HCT116 (cell line): ENCODE results near the gene PTCD1. TPM values are rescaled to one million over a fixed set of nuclear protein-coding genes. Genes with fewer than 3 reads are reported as not detected.

Experiments
- ATAC-seq: fragments of 200-7000 bp; cut with Tn5 transposase; 2 replicates; pipeline ENCODE4 v1.9.1; 2020; ENCODE audit warnings: mild to moderate bottlenecking, moderate library complexity
- BruUV-seq: library from RNA; stranded (reverse); fragments of 400-500 nt; replicated peaks from 2 replicates; lab custom pipeline; 2021; lab: Mats Ljungman, UMichigan
- CTCF ChIA-PET: fragments of 300-600 bp; sonication (Branson Sonifier 250); formaldehyde crosslinking; loops from one replicate; lab custom pipeline; 2021; ENCODE audit warnings: antibody characterized with exemption; lab: Charles Lee
- POLR2A ChIA-PET: fragments of 300-600, 350-600 bp; sonication (Branson Sonifier 250); formaldehyde crosslinking; loops from one replicate; lab custom pipeline; 2021; ENCODE audit warnings: antibody characterized with exemption; lab: Charles Lee
- RAD21 ChIA-PET, 2 experiments: fragments of 300-600 bp; sonication (Branson Sonifier 250); formaldehyde crosslinking; loops; one replicate each; lab custom pipeline; 2023; ENCODE audit warnings: low total read pairs in 2 of 2; ENCODE audit not compliant: uncharacterized antibody in 2 of 2, unreplicated experiment in 2 of 2, low non-redundant PET in 1 of 2; lab: Charles Lee
- DNase-seq: peaks from one replicate; pipeline ENCODE4 v3.0.0-alpha.2; 2010; ENCODE audit warnings: low read depth, low spot score
- H2AFZ ChIP-seq: fragments of 200-600 bp; shearing (Covaris generic), sonication (generic); 2 replicates; pipeline ENCODE4 v1.6.1; 2017; ENCODE audit warnings: low read depth, mixed run types, mixed read lengths, antibody characterized with exemption, low read length; ENCODE audit not compliant: poor library complexity, severe bottlenecking
- H3K27ac ChIP-seq: 2 replicates; pipeline ENCODE4 v1.5.1; 2012; ENCODE audit warnings: low read depth, low read length
- H3K27me3 ChIP-seq: fragments of 200-600 bp; sonication (generic); 2 replicates; pipeline ENCODE4 v1.6.1; 2016; ENCODE audit warnings: mixed run types, low read length, mixed read lengths; ENCODE audit not compliant: insufficient read depth
- H3K36me3 ChIP-seq, 2 experiments: fragments of 200-500 bp in 1 of 2; fragments of 200-600 bp in 1 of 2; sonication (Bioruptor generic) in 1 of 2; sonication (generic) in 1 of 2; 2 replicates each; pipeline versions ENCODE4 v1.5.1 to v1.6.1; 2014 to 2016; ENCODE audit warnings: low read length in 2 of 2, inconsistent platforms in 1 of 2, mixed read lengths in 1 of 2, mixed run types in 1 of 2; ENCODE audit not compliant: insufficient read depth in 2 of 2, control insufficient read depth in 1 of 2
- H3K4me1 ChIP-seq, 2 experiments: fragments of 200-600 bp in 1 of 2; sonication (generic) in 1 of 2; 2 replicates each; pipeline versions ENCODE4 v1.5.1 to v1.6.1; 2012 to 2017; ENCODE audit warnings: low read length in 2 of 2, inconsistent platforms in 1 of 2, mild to moderate bottlenecking in 1 of 2, mixed read lengths in 1 of 2, mixed run types in 1 of 2, moderate library complexity in 1 of 2; ENCODE audit not compliant: insufficient read depth in 2 of 2, control insufficient read depth in 1 of 2
- H3K4me2 ChIP-seq: fragments of 200-600 bp; sonication (generic); 2 replicates; pipeline ENCODE4 v1.6.1; 2017; ENCODE audit warnings: mixed run types, low read length, mixed read lengths
- H3K4me3 ChIP-seq, 2 experiments: fragments of 200-600 bp in 1 of 2; sonication (generic) in 1 of 2; replicated peaks in 1 of 2; 2 replicates each; pipeline ENCODE4 v1.5.1; 2011 to 2016; ENCODE audit warnings: low read length in 2 of 2, control low read depth in 1 of 2, low read depth in 1 of 2, mild to moderate bottlenecking in 1 of 2, mixed read lengths in 1 of 2, mixed run types in 1 of 2
- H3K79me2 ChIP-seq: fragments of 200-600 bp; sonication (generic); 2 replicates; pipeline ENCODE4 v1.6.1; 2017; ENCODE audit warnings: mild to moderate bottlenecking, mixed run types, low read length, moderate library complexity, mixed read lengths; ENCODE audit not compliant: insufficient read depth
- H3K9ac ChIP-seq: fragments of 200-600 bp; sonication (generic); 2 replicates; pipeline ENCODE4 v1.6.1; 2016; ENCODE audit warnings: low read length, mixed read lengths
- H3K9me2 ChIP-seq: fragments of 200-600 bp; sonication (generic), shearing (Covaris generic); 2 replicates; pipeline ENCODE4 v1.6.1; 2017; ENCODE audit warnings: mixed run types, mild to moderate bottlenecking, moderate library complexity; ENCODE audit not compliant: insufficient read depth
- H3K9me3 ChIP-seq, 2 experiments: fragments of 200-500 bp in 1 of 2; fragments of 200-600 bp in 1 of 2; sonication (Bioruptor generic) in 1 of 2; sonication (generic) in 1 of 2; 2 replicates each; pipeline ENCODE4 v1.6.1; 2014 to 2017; ENCODE audit warnings: low read length in 2 of 2, mixed read lengths in 2 of 2, inconsistent platforms in 1 of 2, low read depth in 1 of 2, mild to moderate bottlenecking in 1 of 2, mixed run types in 1 of 2, moderate library complexity in 1 of 2; ENCODE audit not compliant: control insufficient read depth in 1 of 2, insufficient read depth in 1 of 2
- H4K20me1 ChIP-seq: fragments of 200-600 bp; sonication (generic), shearing (Covaris generic); 2 replicates; pipeline ENCODE4 v1.6.1; 2017; ENCODE audit warnings: mixed run types, mild to moderate bottlenecking, moderate library complexity; ENCODE audit not compliant: insufficient read depth
- CBX3 ChIP-seq: IDR thresholded peaks from 2 replicates; pipeline ENCODE4 v1.6.1; 2012; ENCODE audit warnings: low read depth
- EGR1 ChIP-seq: IDR thresholded peaks from 2 replicates; pipeline ENCODE4 v1.6.1; 2012; ENCODE audit warnings: low read depth
- FOSL1 ChIP-seq: IDR thresholded peaks from 2 replicates; pipeline ENCODE4 v1.6.1; 2012; ENCODE audit warnings: low read depth
- POLR2AphosphoS5 ChIP-seq: IDR thresholded peaks from 2 replicates; pipeline ENCODE4 v1.6.1; 2011; ENCODE audit warnings: mild to moderate bottlenecking, low read depth, low read length, moderate library complexity
- ZBTB33 ChIP-seq: IDR thresholded peaks from 2 replicates; pipeline ENCODE4 v1.6.1; 2011; ENCODE audit warnings: mild to moderate bottlenecking, low read length, moderate library complexity; ENCODE audit not compliant: insufficient replicate concordance; ENCODE audit errors: extremely low read depth
- intact Hi-C: fragments of 100-400 bp; cut with micrococcal nuclease; formaldehyde crosslinking; loops from 2 replicates; pipeline ENCODE4 v1.10.0; 2022
- total RNA-seq: library from RNA; stranded (reverse); gene quantifications from one replicate; pipeline ENCODE4 v1.2.1, GENCODE V29; 2021; ENCODE audit not compliant: unreplicated experiment
- TF ChIP-seq, protein P1 (sequence below): IDR thresholded peaks from 2 replicates; pipeline ENCODE4 v1.6.1; 2012
- TF ChIP-seq, protein P2 (sequence below): IDR thresholded peaks from 2 replicates; pipeline ENCODE4 v1.6.1; 2012; ENCODE audit warnings: low read depth
- TF ChIP-seq, protein P3 (sequence below), 3 experiments: fragments of 200-600 bp in 1 of 3; sonication (generic) in 1 of 3; IDR thresholded peaks in 2 of 3; conservative IDR thresholded peaks in 1 of 3; 2 replicates each; pipeline ENCODE4 v1.5.1; 2012 to 2017; ENCODE audit warnings: low read depth in 2 of 3, low read length in 2 of 3, antibody characterized with exemption in 1 of 3, borderline replicate concordance in 1 of 3, control low read depth in 1 of 3, mild to moderate bottlenecking in 1 of 3, mixed read lengths in 1 of 3, mixed run types in 1 of 3, moderate library complexity in 1 of 3; ENCODE audit not compliant: insufficient read depth in 1 of 3

PTCD1 gene
- total RNA-seq, 1 experiment from 2014 or later, result 9.2 TPM

- TF ChIP-seq, protein P1, sequence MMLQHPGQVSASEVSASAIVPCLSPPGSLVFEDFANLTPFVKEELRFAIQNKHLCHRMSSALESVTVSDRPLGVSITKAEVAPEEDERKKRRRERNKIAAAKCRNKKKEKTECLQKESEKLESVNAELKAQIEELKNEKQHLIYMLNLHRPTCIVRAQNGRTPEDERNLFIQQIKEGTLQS, result no peak
- no peak for TF ChIP-seq EGR1
Observed at GRCh38 chr7:99438573-99439480, at the start of gene PTCD1, which contains the start of gene CPSF4 (continued).

DNA sequence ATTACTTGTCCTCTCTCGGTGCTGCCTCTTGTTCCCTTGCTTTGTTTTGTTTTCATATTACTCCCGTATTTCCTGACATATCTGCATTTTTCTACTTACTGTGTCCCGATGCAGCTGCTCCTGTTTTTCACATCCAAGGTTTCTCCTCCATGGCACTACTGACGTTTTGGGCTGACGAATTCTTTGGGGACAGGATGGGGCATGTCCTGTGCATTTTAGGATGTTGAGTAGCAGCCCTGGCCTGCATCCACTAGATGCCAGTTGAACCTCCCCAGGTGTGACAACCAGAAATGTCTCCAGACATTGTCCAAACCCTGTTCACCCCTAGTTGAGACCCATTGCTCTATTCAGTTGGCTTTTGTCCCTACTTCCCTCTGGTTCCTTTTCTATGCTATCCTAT is 46.5 kb upstream of the PTCD1 start:
- DNase-seq (no peak), ATAC-seq (no peak)
- BruUV-seq, result no TSS peak
- no peaks in the 10 kb centered on the region for H3K9me3 ChIP-seq
- no peak overlapping the region for H2AFZ ChIP-seq
- H3K4me1 ChIP-seq, result no peaks in the 10 kb centered on the region
- POLR2A ChIA-PET, result no interaction called here
- H3K9me2 ChIP-seq, result no peaks in the 10 kb centered on the region
- intact Hi-C loops, result no loop called here
- H4K20me1 ChIP-seq, result no peaks in the 10 kb centered on the region
- H3K36me3 ChIP-seq, result peaks cover 5 to 6% of the 10 kb centered on the region in 2 experiments; a peak in 3 of 4 replicates
- RAD21 ChIA-PET, result no interaction called here
- peaks cover 8% of the 10 kb centered on the region for H3K79me2 ChIP-seq
- no peak overlapping the region for H3K27ac ChIP-seq
- H3K4me2 ChIP-seq, result no peak overlapping the region
- no peak for TF ChIP-seq CBX3
- TF ChIP-seq POLR2AphosphoS5, result no peak
- no peak for TF ChIP-seq ZBTB33
- TF ChIP-seq FOSL1, result no peak
- TF ChIP-seq, protein P2, sequence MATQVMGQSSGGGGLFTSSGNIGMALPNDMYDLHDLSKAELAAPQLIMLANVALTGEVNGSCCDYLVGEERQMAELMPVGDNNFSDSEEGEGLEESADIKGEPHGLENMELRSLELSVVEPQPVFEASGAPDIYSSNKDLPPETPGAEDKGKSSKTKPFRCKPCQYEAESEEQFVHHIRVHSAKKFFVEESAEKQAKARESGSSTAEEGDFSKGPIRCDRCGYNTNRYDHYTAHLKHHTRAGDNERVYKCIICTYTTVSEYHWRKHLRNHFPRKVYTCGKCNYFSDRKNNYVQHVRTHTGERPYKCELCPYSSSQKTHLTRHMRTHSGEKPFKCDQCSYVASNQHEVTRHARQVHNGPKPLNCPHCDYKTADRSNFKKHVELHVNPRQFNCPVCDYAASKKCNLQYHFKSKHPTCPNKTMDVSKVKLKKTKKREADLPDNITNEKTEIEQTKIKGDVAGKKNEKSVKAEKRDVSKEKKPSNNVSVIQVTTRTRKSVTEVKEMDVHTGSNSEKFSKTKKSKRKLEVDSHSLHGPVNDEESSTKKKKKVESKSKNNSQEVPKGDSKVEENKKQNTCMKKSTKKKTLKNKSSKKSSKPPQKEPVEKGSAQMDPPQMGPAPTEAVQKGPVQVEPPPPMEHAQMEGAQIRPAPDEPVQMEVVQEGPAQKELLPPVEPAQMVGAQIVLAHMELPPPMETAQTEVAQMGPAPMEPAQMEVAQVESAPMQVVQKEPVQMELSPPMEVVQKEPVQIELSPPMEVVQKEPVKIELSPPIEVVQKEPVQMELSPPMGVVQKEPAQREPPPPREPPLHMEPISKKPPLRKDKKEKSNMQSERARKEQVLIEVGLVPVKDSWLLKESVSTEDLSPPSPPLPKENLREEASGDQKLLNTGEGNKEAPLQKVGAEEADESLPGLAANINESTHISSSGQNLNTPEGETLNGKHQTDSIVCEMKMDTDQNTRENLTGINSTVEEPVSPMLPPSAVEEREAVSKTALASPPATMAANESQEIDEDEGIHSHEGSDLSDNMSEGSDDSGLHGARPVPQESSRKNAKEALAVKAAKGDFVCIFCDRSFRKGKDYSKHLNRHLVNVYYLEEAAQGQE, result no peak
- TF ChIP-seq, protein P3, sequence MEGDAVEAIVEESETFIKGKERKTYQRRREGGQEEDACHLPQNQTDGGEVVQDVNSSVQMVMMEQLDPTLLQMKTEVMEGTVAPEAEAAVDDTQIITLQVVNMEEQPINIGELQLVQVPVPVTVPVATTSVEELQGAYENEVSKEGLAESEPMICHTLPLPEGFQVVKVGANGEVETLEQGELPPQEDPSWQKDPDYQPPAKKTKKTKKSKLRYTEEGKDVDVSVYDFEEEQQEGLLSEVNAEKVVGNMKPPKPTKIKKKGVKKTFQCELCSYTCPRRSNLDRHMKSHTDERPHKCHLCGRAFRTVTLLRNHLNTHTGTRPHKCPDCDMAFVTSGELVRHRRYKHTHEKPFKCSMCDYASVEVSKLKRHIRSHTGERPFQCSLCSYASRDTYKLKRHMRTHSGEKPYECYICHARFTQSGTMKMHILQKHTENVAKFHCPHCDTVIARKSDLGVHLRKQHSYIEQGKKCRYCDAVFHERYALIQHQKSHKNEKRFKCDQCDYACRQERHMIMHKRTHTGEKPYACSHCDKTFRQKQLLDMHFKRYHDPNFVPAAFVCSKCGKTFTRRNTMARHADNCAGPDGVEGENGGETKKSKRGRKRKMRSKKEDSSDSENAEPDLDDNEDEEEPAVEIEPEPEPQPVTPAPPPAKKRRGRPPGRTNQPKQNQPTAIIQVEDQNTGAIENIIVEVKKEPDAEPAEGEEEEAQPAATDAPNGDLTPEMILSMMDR (IDR thresholded peaks at IDR 0.05 in 2 of 3, conservative IDR thresholded peaks at IDR 0.05 in 1 of 3; ENCODE audit: borderline replicate concordance in 1 of 3, insufficient read depth in 1 of 3, low read depth in 2 of 3, low read length in 2 of 3), result no peak
- CTCF ChIA-PET, result no interaction called here
- H3K27me3 ChIP-seq, result no peaks in the 10 kb centered on the region
- H3K9ac ChIP-seq, result no peak overlapping the region
- no peak overlapping the region for H3K4me3 ChIP-seq
